ENCODE measurements around the gene MAPK8IP1. TPM values are rescaled to one million over a fixed set of nuclear protein-coding genes. Genes with fewer than 3 reads are reported as not detected.

Gene MAPK8IP1
- total and polyA plus RNA-seq, 2 experiments from 2014 or later = 5.9 to 39.4 TPM

DNA sequence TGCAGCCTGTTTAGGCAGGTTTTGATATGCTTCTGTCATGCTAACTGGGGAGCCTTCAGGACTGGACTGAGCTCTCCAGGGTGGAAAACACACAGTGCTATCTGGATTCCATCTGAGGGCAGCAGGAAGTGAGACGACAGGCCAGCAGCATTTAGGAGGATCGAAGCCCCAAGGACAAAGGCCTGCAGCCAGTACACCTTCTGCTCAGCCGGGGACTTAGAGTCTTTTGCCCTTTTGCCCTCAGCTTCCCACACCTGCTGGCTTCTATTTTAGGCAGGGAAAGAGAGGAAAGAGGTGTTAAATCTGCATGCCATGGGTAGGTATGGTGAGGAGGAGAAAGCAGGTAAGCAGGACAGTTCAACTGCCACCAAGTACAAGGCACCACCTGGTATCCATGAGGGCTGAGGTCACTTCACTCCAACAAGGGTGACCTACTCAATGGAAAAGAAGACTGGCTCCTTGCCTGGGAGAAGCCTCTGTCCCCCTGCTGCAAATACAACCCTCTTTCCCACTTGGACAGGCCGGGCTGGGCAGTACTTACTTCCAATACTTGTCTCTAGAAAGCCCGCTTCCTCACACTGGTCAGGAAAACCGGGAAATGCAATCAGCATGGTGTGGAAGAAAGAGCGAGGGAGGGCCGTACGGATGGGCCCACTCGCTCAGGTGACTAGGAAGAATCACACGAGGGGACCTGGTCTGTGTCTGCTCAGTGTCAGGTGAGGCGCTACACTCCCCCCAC is 49.3 kb downstream of the MAPK8IP1 start:
- Histone ChIP-seq H3K4me3 (no peak overlapping the region), H3K9me2 (ENCODE audit: insufficient read depth) (no peaks in the 10 kb centered on the region), H4K20me1 (replicated peaks; ENCODE audit: insufficient read depth) (peaks cover 4% of the 10 kb centered on the region), H3K27ac (ENCODE audit: low read depth) (peak overlapping the region; percentile 19; the same call in 1 of the 2 replicates), H3K27me3 (ENCODE audit: insufficient read depth) (no peaks in the 10 kb centered on the region), H3K4me2 (no peak overlapping the region), H3K79me2 (replicated peaks; ENCODE audit: insufficient read depth) (0 out of 2 replicates have a peak, but pooled peaks cover 2% of the 10 kb centered on the region), H3F3A (replicated peaks; ENCODE audit: low read depth) (0 out of 2 replicates have a peak, but pooled peaks cover 3% of the 10 kb centered on the region), H3K36me3 (ENCODE audit: insufficient read depth) (peaks cover 11% of the 10 kb centered on the region; the same call in 1 of the 2 replicates), H3K4me1 (ENCODE audit: insufficient read depth) (no peaks in the 10 kb centered on the region; the same call in 1 of the 2 replicates), H2AFZ (no peak overlapping the region)
- no peak for TF ChIP-seq ZNF331 (CRISPR knock-in tag; IDR thresholded peaks at IDR 0.05; ENCODE audit: low read depth)
- TF ChIP-seq, protein P1, sequence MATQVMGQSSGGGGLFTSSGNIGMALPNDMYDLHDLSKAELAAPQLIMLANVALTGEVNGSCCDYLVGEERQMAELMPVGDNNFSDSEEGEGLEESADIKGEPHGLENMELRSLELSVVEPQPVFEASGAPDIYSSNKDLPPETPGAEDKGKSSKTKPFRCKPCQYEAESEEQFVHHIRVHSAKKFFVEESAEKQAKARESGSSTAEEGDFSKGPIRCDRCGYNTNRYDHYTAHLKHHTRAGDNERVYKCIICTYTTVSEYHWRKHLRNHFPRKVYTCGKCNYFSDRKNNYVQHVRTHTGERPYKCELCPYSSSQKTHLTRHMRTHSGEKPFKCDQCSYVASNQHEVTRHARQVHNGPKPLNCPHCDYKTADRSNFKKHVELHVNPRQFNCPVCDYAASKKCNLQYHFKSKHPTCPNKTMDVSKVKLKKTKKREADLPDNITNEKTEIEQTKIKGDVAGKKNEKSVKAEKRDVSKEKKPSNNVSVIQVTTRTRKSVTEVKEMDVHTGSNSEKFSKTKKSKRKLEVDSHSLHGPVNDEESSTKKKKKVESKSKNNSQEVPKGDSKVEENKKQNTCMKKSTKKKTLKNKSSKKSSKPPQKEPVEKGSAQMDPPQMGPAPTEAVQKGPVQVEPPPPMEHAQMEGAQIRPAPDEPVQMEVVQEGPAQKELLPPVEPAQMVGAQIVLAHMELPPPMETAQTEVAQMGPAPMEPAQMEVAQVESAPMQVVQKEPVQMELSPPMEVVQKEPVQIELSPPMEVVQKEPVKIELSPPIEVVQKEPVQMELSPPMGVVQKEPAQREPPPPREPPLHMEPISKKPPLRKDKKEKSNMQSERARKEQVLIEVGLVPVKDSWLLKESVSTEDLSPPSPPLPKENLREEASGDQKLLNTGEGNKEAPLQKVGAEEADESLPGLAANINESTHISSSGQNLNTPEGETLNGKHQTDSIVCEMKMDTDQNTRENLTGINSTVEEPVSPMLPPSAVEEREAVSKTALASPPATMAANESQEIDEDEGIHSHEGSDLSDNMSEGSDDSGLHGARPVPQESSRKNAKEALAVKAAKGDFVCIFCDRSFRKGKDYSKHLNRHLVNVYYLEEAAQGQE (IDR thresholded peaks at IDR 0.05; ENCODE audit: unreplicated experiment) = no peak
- TF ChIP-seq STAT1 (IDR thresholded peaks at IDR 0.05; ENCODE audit: unreplicated experiment) = no peak
- TF ChIP-seq, protein P2, sequence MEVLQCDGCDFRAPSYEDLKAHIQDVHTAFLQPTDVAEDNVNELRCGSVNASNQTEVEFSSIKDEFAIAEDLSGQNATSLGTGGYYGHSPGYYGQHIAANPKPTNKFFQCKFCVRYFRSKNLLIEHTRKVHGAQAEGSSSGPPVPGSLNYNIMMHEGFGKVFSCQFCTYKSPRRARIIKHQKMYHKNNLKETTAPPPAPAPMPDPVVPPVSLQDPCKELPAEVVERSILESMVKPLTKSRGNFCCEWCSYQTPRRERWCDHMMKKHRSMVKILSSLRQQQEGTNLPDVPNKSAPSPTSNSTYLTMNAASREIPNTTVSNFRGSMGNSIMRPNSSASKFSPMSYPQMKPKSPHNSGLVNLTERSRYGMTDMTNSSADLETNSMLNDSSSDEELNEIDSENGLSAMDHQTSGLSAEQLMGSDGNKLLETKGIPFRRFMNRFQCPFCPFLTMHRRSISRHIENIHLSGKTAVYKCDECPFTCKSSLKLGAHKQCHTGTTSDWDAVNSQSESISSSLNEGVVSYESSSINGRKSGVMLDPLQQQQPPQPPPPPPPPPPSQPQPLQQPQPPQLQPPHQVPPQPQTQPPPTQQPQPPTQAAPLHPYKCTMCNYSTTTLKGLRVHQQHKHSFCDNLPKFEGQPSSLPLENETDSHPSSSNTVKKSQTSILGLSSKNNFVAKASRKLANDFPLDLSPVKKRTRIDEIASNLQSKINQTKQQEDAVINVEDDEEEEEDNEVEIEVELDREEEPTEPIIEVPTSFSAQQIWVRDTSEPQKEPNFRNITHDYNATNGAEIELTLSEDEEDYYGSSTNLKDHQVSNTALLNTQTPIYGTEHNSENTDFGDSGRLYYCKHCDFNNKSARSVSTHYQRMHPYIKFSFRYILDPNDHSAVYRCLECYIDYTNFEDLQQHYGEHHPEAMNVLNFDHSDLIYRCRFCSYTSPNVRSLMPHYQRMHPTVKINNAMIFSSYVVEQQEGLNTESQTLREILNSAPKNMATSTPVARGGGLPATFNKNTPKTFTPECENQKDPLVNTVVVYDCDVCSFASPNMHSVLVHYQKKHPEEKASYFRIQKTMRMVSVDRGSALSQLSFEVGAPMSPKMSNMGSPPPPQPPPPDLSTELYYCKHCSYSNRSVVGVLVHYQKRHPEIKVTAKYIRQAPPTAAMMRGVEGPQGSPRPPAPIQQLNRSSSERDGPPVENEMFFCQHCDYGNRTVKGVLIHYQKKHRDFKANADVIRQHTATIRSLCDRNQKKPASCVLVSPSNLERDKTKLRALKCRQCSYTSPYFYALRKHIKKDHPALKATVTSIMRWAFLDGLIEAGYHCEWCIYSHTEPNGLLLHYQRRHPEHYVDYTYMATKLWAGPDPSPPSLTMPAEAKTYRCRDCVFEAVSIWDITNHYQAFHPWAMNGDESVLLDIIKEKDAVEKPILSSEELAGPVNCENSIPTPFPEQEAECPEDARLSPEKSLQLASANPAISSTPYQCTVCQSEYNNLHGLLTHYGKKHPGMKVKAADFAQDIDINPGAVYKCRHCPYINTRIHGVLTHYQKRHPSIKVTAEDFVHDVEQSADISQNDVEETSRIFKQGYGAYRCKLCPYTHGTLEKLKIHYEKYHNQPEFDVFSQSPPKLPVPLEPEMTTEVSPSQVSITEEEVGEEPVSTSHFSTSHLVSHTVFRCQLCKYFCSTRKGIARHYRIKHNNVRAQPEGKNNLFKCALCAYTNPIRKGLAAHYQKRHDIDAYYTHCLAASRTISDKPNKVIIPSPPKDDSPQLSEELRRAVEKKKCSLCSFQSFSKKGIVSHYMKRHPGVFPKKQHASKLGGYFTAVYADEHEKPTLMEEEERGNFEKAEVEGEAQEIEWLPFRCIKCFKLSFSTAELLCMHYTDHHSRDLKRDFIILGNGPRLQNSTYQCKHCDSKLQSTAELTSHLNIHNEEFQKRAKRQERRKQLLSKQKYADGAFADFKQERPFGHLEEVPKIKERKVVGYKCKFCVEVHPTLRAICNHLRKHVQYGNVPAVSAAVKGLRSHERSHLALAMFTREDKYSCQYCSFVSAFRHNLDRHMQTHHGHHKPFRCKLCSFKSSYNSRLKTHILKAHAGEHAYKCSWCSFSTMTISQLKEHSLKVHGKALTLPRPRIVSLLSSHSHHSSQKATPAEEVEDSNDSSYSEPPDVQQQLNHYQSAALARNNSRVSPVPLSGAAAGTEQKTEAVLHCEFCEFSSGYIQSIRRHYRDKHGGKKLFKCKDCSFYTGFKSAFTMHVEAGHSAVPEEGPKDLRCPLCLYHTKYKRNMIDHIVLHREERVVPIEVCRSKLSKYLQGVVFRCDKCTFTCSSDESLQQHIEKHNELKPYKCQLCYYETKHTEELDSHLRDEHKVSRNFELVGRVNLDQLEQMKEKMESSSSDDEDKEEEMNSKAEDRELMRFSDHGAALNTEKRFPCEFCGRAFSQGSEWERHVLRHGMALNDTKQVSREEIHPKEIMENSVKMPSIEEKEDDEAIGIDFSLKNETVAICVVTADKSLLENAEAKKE (CRISPR knock-in tag; IDR thresholded peaks at IDR 0.05) = no peak
- no peak for TF ChIP-seq POLR2AphosphoS5 (IDR thresholded peaks at IDR 0.05; ENCODE audit: low read depth)
- no peak for TF ChIP-seq CREB1 (CRISPR knock-in tag; IDR thresholded peaks at IDR 0.05; ENCODE audit: low read depth)
- TF ChIP-seq, protein P3, sequence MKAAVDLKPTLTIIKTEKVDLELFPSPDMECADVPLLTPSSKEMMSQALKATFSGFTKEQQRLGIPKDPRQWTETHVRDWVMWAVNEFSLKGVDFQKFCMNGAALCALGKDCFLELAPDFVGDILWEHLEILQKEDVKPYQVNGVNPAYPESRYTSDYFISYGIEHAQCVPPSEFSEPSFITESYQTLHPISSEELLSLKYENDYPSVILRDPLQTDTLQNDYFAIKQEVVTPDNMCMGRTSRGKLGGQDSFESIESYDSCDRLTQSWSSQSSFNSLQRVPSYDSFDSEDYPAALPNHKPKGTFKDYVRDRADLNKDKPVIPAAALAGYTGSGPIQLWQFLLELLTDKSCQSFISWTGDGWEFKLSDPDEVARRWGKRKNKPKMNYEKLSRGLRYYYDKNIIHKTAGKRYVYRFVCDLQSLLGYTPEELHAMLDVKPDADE (IDR thresholded peaks at IDR 0.05) = no peak
- TF ChIP-seq, protein P4, sequence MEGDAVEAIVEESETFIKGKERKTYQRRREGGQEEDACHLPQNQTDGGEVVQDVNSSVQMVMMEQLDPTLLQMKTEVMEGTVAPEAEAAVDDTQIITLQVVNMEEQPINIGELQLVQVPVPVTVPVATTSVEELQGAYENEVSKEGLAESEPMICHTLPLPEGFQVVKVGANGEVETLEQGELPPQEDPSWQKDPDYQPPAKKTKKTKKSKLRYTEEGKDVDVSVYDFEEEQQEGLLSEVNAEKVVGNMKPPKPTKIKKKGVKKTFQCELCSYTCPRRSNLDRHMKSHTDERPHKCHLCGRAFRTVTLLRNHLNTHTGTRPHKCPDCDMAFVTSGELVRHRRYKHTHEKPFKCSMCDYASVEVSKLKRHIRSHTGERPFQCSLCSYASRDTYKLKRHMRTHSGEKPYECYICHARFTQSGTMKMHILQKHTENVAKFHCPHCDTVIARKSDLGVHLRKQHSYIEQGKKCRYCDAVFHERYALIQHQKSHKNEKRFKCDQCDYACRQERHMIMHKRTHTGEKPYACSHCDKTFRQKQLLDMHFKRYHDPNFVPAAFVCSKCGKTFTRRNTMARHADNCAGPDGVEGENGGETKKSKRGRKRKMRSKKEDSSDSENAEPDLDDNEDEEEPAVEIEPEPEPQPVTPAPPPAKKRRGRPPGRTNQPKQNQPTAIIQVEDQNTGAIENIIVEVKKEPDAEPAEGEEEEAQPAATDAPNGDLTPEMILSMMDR (conservative IDR thresholded peaks at IDR 0.05; ENCODE audit: low read depth in 2 of 2) = no peak
- TF ChIP-seq JUNB (IDR thresholded peaks at IDR 0.05; ENCODE audit: unreplicated experiment) = no peak
- no peak for TF ChIP-seq EZH2 (IDR thresholded peaks at IDR 0.05; ENCODE audit: low read depth, unreplicated experiment)
- TF ChIP-seq NANOG (IDR thresholded peaks at IDR 0.05; ENCODE audit: borderline replicate concordance) = no peak
- no peak for TF ChIP-seq EZH2phosphoT487 (IDR thresholded peaks at IDR 0.05; ENCODE audit: unreplicated experiment)
- no peak for TF ChIP-seq ZNF114 (CRISPR knock-in tag; IDR thresholded peaks at IDR 0.05)
- no peak overlapping the region for H3K4me3 Mint-ChIP-seq
- no peaks in the 10 kb centered on the region for H3K9me3 Mint-ChIP-seq
- H3K27me3 Mint-ChIP-seq (ENCODE audit: insufficient read depth, low read depth, poor library complexity) = peaks cover 7% of the 10 kb centered on the region
- ATAC-seq (no peak), DNase-seq (ENCODE audit: low spot score) (no peak)
- H3K27ac Mint-ChIP-seq = peak overlapping the region; percentile 56; the same call in 1 of the 2 replicates
- peaks cover 21% of the 10 kb centered on the region for H3K36me3 Mint-ChIP-seq (ENCODE audit: low read depth)
- H3K4me1 Mint-ChIP-seq = peaks cover 26% of the 10 kb centered on the region
